WI38 (cell line): ENCODE results near the gene MOK.
"Not testable (repeated sequence)": the region's sequence is repeated elsewhere in the genome, so short reads cannot be mapped to it uniquely, and the experiment has no call there.

ENCODE experiments used
- H3K4me3 ChIP-seq: 2 replicates; pipeline ENCODE4 v1.5.1; 2011; ENCODE audit warnings: low read depth, mild to moderate bottlenecking, control low read depth, low read length
- CTCF ChIP-seq: IDR thresholded peaks from 2 replicates; pipeline ENCODE4 v1.5.1; 2012; ENCODE audit warnings: low read depth, mild to moderate bottlenecking, control low read depth, low read length

Gene MOK

DNA sequence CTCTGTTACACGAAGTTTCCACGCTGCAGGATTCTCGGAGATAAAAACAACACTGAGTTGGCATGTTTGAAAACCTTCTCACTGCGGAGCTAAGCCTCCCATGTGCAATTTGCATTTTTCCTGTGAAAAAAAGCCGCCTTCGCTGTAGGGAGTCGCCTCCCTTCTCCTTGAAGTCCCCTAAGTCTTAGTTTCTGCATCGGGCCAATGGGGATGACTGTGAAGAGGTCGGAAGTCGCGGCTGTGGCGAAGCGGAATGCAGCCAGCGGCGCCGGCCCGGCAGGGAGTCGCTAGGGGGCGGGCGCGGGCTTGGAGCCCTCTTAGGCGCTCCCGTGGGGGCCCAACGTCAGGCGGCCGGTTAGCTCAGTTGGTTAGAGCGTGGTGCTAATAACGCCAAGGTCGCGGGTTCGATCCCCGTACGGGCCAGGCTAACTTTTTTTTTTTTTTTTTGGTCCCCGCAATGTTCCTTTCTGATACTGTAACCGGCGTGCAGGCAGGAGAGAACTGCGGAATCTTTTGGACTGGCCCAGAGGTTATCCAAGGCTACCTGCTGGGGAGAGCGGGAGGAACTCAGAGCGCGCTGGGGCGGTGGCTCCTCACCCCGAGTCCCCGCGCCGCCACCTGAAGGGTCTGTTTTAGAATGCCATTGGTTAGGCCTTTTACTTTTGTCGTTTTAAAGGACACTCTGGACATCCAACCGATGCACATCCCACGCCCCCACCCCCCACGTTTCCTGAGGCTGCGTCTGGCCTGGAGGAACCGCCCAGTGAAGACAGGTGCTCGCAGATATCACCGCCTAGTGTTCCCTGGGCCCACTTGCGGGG is 12.0 kb upstream of the MOK start:
- TF ChIP-seq CTCF = peak; percentile 68
- H3K4me3 ChIP-seq = peak overlapping the region; percentile 60

GRCh38 chr14:102316338-102316742 is 11.4 kb upstream of the MOK start:
- H3K4me3 ChIP-seq = peak overlapping the region; percentile 57
- TF ChIP-seq CTCF = no peak

DNA sequence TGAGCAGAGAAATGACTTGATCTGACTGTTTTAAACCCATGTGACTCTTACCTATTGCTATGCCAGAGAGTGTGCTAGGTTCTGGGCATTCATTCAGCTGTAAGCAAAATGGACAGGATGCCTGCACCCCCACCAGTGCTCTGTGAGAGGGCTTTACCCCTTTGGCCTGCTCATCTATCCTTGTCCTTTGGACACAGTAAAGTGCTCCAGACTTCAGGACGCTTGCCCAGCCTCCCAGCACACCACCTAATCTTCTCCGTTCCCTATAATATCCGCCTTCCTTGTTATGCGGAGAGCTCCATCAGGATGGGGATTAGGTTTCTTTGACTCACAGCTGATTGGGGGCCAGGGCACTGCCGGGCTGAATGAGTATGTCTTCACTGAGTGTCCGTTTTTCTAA is 10.2 kb upstream of the MOK start:
- no peak overlapping the region for H3K4me3 ChIP-seq
- no peak for TF ChIP-seq CTCF

DNA sequence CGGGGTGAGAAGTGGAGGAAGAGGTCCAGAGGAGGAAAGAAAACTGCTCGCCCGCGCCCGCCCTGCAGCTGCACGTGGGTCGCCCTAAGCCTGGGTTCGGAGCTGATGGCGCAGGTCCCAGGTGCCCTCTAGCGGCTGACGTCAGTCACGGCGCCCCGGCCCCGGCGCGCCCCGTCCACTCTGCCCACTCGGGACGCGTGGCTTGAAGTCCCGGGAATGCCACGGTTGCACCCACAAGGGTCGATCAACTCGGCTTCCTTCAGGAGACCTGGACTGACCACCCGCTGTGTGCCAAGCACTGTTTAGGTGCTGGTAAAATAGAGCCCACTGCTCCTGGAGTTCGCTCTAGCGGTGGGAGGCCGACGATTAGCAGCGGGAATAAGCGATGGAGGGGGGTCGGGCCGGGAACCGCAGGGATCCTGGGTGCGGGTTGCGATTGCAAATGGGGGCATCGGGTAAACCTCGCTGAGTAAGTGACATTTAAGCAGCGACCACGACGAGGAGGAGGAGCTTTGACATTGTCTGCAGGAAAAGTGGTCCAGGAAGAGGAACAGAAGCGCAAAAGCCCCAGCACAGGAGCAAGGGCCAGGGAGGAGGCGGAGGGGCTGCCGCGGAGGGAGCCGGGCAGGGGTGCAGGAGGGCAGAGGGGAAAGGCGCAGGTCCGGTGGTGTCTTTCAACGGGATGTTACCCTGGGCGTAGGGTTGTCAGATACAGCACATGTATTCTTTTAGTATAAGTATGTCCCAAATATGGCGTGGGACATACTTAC is 9.5 kb upstream of the MOK start:
- peak overlapping the region; percentile 44 for H3K4me3 ChIP-seq
- peak; percentile 72 for TF ChIP-seq CTCF

GRCh38 chr14:102303664-102304063 is 1.3 kb downstream of the MOK start:
- peak overlapping the region; percentile 89 for H3K4me3 ChIP-seq
- TF ChIP-seq CTCF = no peak

DNA sequence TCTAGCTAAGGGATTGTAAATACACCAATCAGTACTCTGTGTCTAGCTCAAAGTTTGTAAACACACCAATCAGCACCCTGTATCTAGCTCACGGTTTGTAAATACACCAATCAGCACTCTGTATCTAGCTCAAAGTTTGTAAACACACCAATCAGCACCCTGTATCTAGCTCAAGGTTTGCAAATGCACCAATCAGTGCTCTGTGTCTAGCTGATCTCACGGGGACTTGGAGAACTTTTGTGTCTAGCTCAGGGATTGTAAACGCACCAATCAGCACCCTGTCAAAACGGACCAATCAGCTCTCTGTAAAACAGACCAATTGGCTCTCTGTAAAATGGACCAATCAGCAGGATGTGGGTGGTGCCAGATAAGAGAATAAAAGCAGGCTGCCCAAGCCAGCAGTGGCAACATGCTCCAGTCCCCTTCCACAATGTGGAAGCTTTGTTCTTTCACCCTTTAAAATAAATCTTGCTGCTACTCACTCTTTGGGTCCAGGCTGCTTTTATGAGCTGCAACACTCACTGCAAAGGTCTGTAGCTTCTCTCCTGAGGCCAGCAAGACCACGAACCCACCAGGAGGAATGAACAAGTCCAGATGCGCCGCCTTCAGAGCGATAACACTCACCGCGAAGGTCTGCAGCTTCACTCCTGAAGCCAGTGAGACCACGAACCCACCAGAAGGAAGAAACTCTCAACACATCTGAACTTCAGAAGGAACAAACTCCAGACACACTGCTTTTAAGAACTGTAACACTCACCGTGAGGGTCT is 6.5 kb downstream of the MOK start:
- H3K4me3 ChIP-seq = not testable (repeated sequence)

GRCh38 chr14:102297436-102298170 is 7.4 kb downstream of the MOK start:
- H3K4me3 ChIP-seq = no peak overlapping the region

More at GRCh38 chr14:102297436-102298170, 7.4 kb downstream of the MOK start:
- no peak for TF ChIP-seq CTCF
